ENCODE results near the gene COL26A1.
A peak's percentile ranks its signal among the peaks of the same experiment; 100 is the strongest.
"Not testable (repeated sequence)": the region's sequence is repeated elsewhere in the genome, so short reads cannot be mapped to it uniquely, and the experiment has no call there.

The COL26A1 gene

GRCh38 chr7:101362334-101363195, at the start of gene COL26A1:
Gene COL26A1, plus strand, starts transcription at chr7:101362875. Its CDS starts 158 bp downstream, at chr7:101363033.
- no peak for DNase-seq (ENCODE audit: low read depth in 2 of 2)

GRCh38 chr7:101315336-101315735, 47.3 kb upstream of the COL26A1 start:
- no peak for DNase-seq (ENCODE audit: low read depth in 2 of 2)

GRCh38 chr7:101319401-101319800, 43.3 kb upstream of the COL26A1 start:
- no peak for DNase-seq (ENCODE audit: low read depth in 2 of 2)

GRCh38 chr7:101321491-101322401, 40.9 kb upstream of the COL26A1 start, which contains the start of gene IFT22:
Gene IFT22, minus strand, starts transcription at chr7:101321812. Its CDS starts 103 bp downstream, at chr7:101321709.
- DNase-seq (ENCODE audit: low read depth in 2 of 2): peak; percentile 84 to 86

- no peak for DNase-seq (ENCODE audit: low read depth in 2 of 2)
Measured at GRCh38 chr7:101328159-101328558, 34.5 kb upstream of the COL26A1 start.

GRCh38 chr7:101330011-101330484, 32.6 kb upstream of the COL26A1 start:
- no peak for DNase-seq (ENCODE audit: low read depth in 2 of 2)

- no peak for DNase-seq (ENCODE audit: low read depth in 2 of 2)
Measured at GRCh38 chr7:101332026-101332425, 30.6 kb upstream of the COL26A1 start.

GRCh38 chr7:101333912-101334311, 28.8 kb upstream of the COL26A1 start:
- no peak for DNase-seq (ENCODE audit: low read depth in 2 of 2)

- DNase-seq (ENCODE audit: low read depth in 2 of 2): no peak
Measured at GRCh38 chr7:101340379-101340778, 22.3 kb upstream of the COL26A1 start.

GRCh38 chr7:101342892-101343291, 19.8 kb upstream of the COL26A1 start:
- DNase-seq (ENCODE audit: low read depth in 2 of 2): no peak

GRCh38 chr7:101347477-101347876, 15.2 kb upstream of the COL26A1 start:
- DNase-seq (ENCODE audit: low read depth in 2 of 2): no peak

GRCh38 chr7:101348456-101349067, 14.1 kb upstream of the COL26A1 start:
- DNase-seq (ENCODE audit: low read depth in 2 of 2): not testable (repeated sequence)

GRCh38 chr7:101349300-101349699, 13.4 kb upstream of the COL26A1 start:
- not testable (repeated sequence) for DNase-seq (ENCODE audit: low read depth in 2 of 2)

GRCh38 chr7:101352920-101353308, 9.8 kb upstream of the COL26A1 start:
- DNase-seq (ENCODE audit: low read depth in 2 of 2): no peak

GRCh38 chr7:101357433-101357832, 5.2 kb upstream of the COL26A1 start:
- no peak for DNase-seq (ENCODE audit: low read depth in 2 of 2)

- DNase-seq (ENCODE audit: low read depth in 2 of 2): no peak
Measured at GRCh38 chr7:101363196-101363733, 590 bp downstream of the COL26A1 start.

- peak; percentile 53 to 58 for DNase-seq (ENCODE audit: low read depth in 2 of 2)
Measured at GRCh38 chr7:101363734-101364374, 1.2 kb downstream of the COL26A1 start.

GRCh38 chr7:101365956-101366355, 3.3 kb downstream of the COL26A1 start:
- DNase-seq (ENCODE audit: low read depth in 2 of 2): no peak

- DNase-seq (ENCODE audit: low read depth in 2 of 2): no peak
Measured at GRCh38 chr7:101367676-101368075, 5.0 kb downstream of the COL26A1 start.

- DNase-seq (ENCODE audit: low read depth in 2 of 2): no peak
Measured at GRCh38 chr7:101368422-101369165, 5.9 kb downstream of the COL26A1 start.

All from stimulated activated CD8-positive, alpha-beta memory T cell treated with anti-CD3 and anti-CD28 coated beads, Interleukin-15, amount 100 ng/mL, for 48 hours (primary cell).